WI38 (cell line): ENCODE measurements around the gene ETV7.
"Not testable (repeated sequence)": the region's sequence is repeated elsewhere in the genome, so short reads cannot be mapped to it uniquely, and the experiment has no call there.

ENCODE experiments used
- H3K4me3 ChIP-seq: 2 replicates; pipeline ENCODE4 v1.5.1; 2011; ENCODE audit warnings: low read depth, mild to moderate bottlenecking, control low read depth, low read length
- TF ChIP-seq, protein P1 (sequence below): IDR thresholded peaks from 2 replicates; pipeline ENCODE4 v1.5.1; 2012; ENCODE audit warnings: low read depth, mild to moderate bottlenecking, control low read depth, low read length

ETV7 gene

DNA sequence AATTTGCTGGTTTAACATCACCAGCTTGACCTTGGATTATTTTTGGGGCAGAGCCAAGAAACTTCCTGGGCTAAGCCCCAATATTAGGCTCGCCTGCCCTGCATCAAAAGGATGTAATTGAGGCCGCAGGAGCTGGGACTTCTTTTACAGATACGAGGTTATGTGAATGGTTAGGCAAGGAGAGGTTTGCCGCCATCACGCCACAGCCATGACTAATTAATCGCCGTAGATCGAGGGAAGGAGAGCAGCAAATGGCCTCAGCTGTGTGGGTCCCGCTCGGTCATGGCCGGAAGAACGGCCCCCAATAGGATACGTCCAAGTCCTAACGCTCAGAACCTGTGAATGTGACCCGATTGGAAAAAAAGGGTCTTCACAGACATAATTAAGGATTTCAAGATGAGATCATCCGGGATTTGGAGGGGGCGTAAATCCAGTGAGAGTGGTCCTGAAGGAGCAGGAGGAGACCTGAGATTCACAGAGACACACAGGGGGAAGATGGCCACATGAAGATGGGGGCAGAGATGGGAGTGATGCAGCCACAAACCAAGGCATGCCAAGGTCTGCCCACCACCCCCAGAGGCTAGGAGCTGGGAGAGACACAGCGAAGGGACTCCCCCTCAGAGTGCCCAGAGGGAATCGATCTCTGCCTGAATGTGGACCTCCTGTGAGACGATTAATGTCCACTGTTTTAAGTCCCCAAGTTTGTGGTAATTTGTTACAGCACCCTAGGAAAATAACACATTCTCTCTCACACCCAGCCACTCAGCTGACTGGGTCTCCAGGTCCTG is 40.8 kb downstream of the ETV7 start:
- H3K4me3 ChIP-seq: no peak overlapping the region
- TF ChIP-seq, protein P1, sequence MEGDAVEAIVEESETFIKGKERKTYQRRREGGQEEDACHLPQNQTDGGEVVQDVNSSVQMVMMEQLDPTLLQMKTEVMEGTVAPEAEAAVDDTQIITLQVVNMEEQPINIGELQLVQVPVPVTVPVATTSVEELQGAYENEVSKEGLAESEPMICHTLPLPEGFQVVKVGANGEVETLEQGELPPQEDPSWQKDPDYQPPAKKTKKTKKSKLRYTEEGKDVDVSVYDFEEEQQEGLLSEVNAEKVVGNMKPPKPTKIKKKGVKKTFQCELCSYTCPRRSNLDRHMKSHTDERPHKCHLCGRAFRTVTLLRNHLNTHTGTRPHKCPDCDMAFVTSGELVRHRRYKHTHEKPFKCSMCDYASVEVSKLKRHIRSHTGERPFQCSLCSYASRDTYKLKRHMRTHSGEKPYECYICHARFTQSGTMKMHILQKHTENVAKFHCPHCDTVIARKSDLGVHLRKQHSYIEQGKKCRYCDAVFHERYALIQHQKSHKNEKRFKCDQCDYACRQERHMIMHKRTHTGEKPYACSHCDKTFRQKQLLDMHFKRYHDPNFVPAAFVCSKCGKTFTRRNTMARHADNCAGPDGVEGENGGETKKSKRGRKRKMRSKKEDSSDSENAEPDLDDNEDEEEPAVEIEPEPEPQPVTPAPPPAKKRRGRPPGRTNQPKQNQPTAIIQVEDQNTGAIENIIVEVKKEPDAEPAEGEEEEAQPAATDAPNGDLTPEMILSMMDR: no peak

DNA sequence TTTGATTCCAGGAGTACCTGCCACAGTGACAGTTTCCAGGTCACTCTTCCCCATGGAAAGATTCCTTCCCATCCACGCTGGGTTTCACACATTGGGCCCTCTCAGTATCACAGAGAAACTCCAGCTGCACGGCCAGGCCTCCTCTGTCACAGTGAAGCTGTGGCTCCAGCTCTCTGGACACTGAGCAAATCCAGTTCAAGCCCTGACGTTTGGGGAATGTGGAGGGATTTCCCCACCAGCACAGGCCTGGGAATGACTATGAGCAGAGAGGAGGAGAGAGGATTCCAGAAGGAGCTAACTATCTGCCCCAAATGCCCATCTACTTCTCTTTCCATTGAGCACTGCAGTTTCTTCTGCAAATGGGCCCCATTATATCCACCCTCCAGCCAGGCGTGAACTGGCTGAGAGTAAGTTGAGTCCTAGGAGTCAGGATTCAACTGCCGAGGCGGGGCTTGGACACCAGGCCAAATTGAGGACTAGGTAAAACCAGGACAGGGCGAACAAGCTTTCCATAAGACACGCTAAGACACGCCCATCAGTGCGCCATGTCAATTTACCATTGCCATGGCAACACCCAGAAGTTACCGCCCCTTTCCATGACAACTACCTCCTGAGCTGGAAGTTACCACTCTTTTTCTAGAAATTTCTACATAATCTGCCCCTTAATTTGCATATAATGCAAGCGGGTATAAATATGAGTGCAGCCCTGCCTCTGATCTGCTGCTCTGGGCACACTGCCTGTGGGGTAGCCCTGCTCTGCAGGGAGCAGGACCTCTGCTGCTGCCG is 41.6 kb downstream of the ETV7 start:
- TF ChIP-seq, protein P1: no peak

DNA sequence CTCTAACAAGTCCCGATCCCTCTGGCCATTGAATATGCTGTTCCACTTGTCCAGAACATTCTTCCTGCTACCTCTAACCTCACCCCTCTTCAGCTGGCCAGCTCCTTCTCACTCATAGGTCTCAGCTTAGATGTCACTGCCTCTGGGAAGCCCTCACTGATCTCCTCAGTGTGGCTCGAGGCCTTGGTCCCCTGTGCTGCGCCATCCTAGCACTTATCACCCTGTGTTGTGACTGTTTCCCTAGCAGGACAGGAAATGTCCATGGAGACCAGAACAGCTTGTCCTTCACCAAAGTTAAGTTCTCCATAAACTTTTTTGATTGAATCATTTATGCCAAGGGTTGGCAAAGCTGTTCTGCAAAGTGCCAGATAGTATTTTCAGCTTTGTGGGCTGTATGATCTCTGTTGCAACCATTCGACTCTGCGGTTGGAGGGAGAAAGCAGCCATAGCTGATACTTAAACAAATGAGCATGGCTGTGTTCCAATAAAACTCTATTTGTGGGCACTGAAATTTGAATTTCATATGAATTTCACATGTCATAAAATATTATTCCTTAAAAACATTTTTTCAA is 44.3 kb downstream of the ETV7 start:
- no peak overlapping the region for H3K4me3 ChIP-seq
- TF ChIP-seq, protein P1: no peak

More for the DNA sequence above, 41.6 kb downstream of the ETV7 start:
- no peak overlapping the region for H3K4me3 ChIP-seq

DNA sequence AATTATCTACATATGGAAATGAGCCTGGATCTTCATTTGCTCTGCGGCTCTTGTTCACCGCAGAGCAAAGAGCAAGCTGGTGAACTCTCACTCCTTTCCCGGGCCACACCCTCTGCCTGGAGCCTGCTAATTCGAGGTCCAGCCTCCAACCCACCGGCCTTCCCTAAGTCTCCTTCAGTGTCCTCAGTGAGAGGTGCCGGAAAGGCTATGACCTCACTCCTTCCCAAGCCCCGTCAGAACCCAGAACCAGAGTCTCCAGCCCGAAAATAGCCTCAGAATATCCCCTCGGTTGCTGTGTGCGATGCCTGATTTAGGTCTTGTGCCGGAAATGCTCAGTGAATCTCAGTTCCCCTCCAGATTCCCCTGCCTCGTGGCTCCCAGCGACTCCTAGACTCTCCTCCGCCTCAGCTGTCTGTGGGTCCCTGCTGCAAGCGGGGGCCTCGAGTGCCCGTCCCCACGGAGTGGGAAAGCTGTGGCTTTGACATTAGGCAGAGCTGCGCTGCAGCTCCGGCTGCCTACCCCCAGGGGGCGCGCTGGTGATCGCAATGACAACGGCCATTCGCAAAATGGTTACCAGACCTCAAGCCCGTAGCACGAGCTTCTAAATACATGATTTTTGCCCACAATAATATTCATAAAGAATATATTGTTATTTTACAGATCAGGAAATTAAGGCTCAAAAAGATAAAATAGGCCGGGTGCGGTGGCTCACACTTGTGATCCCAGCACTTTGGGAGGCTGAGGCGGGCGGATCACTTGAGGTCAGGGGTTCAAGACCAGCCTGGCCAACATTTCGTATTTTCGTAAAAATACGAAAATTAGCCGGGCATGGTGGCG is 46.6 kb downstream of the ETV7 start:
- TF ChIP-seq, protein P1: peak; percentile 98
- H3K4me3 ChIP-seq: no peak overlapping the region

DNA sequence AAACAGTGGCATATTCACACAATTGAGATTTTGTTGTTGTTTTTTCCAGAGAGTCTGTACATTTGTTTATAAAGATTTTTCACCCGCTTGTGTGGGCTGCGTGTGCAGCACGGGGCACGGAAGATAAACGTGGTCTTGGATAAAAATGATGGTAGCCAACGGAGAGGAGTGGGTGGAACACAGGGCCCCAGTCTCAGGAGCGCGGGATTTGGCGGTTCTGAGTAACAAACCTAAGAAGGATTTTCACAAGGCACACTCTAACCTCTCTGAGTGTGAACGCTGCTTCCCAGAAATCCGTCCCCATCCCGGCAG is 47.2 kb downstream of the ETV7 start:
- H3K4me3 ChIP-seq: no peak overlapping the region
- TF ChIP-seq, protein P1: no peak

DNA sequence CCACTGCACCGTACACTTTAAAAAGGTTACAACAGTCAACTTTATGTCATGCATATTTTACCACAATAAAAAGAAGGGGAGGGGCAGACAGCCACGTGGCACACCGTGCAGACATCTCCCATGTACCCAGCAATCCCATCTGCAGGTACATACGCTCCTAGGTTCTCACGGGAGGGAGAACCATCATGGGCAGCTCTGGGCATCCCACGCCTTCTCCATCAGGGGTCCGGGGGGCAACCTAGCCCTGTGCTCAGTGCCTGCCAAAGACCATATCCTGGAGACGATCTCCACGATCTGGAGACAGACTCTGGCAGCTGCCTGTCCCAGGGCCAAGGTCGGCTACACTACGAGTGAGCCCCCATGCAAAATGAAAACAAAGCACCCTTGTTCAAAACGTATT is 48.3 kb downstream of the ETV7 start:
- no peak overlapping the region for H3K4me3 ChIP-seq
- TF ChIP-seq, protein P1: no peak

DNA sequence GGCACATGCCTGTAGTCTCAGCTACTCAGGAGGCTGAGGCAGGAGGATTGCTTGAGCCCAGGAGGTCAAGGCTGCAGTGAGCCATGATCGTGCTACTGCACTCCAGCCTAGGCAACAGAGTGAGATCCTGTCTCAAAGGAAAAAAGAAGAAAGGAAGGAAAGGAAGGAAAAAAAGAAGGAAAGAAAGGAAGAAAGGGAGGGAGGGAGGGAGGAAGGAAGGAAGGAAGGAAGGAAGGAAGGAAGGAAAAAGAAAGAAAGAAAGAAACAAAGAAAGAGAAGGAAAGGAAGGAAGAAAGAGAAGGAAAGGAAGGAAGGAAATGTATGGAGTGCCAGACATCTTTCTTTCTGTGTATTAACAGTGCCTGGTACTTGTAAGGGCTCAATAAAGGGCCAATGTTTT is 49.2 kb downstream of the ETV7 start:
- not testable (repeated sequence) for H3K4me3 ChIP-seq
